Stimulated activated naive CD8-positive, alpha-beta T cell treated with anti-CD3 and anti-CD28 coated beads, Interleukin-15, amount 100 ng/mL, for 72 hours (primary cell): ENCODE measurements around the gene GFPT2.

Experiments used
- ATAC-seq: fragments of 150-1000 bp; cut with Tn5 transposase; 2 replicates; pipeline ENCODE4 v1.10.0; 2021; ENCODE audit warnings: mild to moderate bottlenecking, moderate library complexity
- DNase-seq, 2 donors: peaks; one replicate each; pipeline ENCODE4 v3.0.0; 2021 to 2022
- H3K27ac Mint-ChIP-seq, 2 donors: one replicate each; pipeline ENCODE4 v1.8.0; 2022; ENCODE audit warnings: mild to moderate bottlenecking in 2 of 2, mixed read lengths in 2 of 2, moderate library complexity in 2 of 2
- H3K27me3 Mint-ChIP-seq: one replicate; pipeline ENCODE4 v1.8.0; 2022; ENCODE audit warnings: mixed read lengths
- H3K4me1 Mint-ChIP-seq: one replicate; pipeline ENCODE4 v1.8.0; 2022; ENCODE audit warnings: mild to moderate bottlenecking, mixed read lengths
- H3K4me3 Mint-ChIP-seq, 2 donors: one replicate each; pipeline ENCODE4 v1.8.0; 2022; ENCODE audit warnings: mild to moderate bottlenecking in 2 of 2, mixed read lengths in 2 of 2, moderate library complexity in 1 of 2
- H3K9me3 Mint-ChIP-seq, 2 donors: one replicate each; pipeline ENCODE4 v1.8.0; 2022; ENCODE audit warnings: mixed read lengths in 2 of 2

The GFPT2 gene

DNA sequence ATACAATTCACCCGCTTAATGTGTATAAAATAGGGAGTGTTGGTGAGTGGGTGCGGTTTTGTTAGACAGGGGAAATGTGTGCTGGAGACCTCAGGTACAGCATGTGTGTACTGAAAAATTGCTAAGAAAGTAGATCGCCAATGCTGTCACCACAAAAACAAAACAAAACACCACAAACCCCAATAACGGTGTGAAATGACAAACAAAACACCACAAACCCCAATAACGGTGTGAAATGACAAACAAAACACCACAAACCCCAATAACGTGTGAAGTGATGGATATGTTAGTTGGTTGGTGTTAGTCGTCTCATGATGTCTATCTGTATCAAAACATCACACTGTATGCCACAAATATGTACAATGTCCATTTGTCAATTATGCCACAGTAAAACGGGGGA lies 14.2 kb upstream of the GFPT2 start:
- Mint-ChIP-seq H3K4me1 (no peaks in the 10 kb centered on the region), H3K9me3 (no peaks in the 10 kb centered on the region), H3K27ac (no peak overlapping the region), H3K4me3 (no peak overlapping the region), H3K27me3 (no peaks in the 10 kb centered on the region)
- no peak for DNase-seq
- no peak for ATAC-seq

DNA sequence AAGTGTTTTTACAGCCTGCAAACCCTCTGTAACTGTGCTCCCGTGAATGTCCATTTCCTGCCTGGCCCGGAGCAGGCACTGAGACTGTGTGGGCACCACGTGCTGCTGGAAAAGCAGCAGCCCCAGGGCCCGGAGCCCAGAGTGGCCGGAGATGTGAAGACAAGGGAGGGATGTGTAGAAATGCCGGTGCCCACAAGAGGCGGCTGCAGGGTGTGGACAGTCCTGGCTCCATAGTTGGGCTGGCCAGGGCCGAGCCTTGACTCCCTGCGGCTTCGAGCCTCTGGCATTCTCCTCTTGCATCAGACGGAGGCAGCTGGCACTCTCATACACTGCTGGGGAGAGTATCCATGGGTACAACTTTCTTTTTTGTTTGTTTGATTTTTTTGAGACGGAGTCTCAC lies 13.2 kb upstream of the GFPT2 start:
- no peaks in the 10 kb centered on the region for H3K4me1 Mint-ChIP-seq
- no peak for ATAC-seq

DNA sequence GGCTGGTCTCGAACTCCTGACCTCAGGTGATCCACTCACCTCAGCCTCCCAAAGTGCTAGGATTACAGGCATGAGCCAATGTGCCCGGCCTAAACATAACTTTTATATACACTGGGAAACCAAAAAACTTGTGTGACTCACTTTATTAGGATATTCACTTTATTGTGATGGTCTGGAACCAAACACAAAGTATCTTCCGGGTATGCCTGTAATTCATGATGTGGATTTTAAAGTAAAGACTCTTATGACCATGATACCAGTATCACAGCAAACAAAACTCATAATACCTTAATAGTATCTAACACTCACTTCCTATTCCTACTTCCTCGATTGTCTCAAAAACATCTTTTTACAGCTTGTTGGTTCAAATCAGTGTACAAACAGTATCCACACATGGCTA lies 12.7 kb upstream of the GFPT2 start:
- ATAC-seq (no peak), DNase-seq (no peak)
- Mint-ChIP-seq H3K4me1 (no peaks in the 10 kb centered on the region), H3K27ac (no peak overlapping the region), H3K9me3 (no peaks in the 10 kb centered on the region), H3K27me3 (no peaks in the 10 kb centered on the region), H3K4me3 (no peak overlapping the region)

More for the DNA sequence above, 13.2 kb upstream of the GFPT2 start:
- Mint-ChIP-seq H3K9me3 (no peaks in the 10 kb centered on the region), H3K4me3 (no peak overlapping the region), H3K27me3 (no peaks in the 10 kb centered on the region), H3K27ac (no peak overlapping the region)
- no peak for DNase-seq

DNA sequence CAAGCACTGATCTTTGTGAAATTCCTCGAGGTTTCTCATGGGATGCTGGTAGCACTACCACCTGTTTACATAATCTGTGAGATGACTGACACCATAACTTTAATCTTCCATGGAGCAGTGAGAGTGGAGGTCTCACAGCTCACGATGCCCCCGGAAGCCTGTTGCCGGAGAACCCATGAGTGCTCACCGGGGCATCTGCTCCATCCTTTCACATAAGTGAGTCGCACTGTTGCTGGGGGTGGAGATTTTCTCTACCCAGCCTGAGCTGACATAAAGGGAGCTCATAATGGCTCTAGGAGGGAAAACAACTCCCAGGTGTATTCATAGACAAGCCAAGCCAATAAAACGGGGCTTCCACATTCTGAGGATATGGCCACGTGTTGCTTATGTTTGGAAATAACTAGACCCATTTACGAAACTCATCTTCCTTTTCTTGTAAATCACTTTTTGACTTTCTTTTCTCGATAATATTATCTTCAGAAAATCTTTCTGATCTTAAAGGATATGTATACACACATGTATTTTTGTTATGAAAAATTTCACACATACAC lies 11.2 kb upstream of the GFPT2 start:
- Mint-ChIP-seq H3K9me3 (no peaks in the 10 kb centered on the region), H3K27ac (peak overlapping the region in 1 of 2 donors; percentile 39), H3K27me3 (no peaks in the 10 kb centered on the region), H3K4me3 (no peak overlapping the region), H3K4me1 (no peaks in the 10 kb centered on the region)
- no peak for ATAC-seq
- DNase-seq: no peak

DNA sequence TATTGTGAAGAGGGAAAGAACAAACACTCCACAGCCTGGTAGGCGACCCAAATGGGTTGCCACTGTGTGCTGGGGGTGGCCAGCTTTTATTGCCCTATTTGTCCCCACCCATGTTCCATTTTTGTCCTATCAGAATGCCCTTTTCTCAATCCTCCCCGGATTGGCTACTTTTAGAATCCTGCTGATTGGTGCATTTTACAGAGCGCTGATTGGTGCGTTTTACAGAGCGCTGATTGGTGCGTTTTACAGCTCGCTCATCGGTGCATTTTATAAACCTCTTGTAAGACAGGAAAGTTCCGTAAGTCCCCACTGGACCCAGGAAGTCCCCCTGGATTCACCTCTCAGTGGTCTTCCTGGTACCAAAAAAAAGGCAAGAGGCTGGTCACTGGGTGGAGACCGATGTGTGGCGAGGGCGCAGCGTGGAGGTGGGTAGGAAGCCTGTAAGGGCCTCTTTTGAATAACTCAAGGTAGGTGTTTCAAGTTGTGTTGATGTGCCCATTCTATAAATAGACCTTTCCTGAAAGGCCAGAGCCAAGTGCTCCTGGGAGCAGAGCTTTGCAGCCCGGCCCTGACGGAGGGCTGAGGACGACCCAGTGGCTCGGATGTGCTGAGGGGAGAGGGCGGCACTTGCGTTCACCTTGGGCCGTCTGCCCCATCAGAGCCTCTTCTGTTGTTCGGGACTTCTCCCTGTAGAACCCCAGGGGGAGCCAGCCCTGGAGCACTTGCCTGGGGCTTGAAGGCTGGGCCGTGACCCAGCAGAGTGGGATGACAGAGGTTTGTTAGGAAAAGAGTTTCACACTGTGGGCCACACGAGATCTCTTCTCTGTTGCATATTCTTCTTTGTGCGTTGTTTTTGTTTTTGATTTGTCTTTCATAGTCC lies 7.2 kb upstream of the GFPT2 start:
- no peak for ATAC-seq
- peaks cover 21% of the 10 kb centered on the region for H3K27me3 Mint-ChIP-seq
- no peak for DNase-seq
- no peaks in the 10 kb centered on the region for H3K4me1 Mint-ChIP-seq
- no peaks in the 10 kb centered on the region for H3K9me3 Mint-ChIP-seq
- no peak overlapping the region for H3K27ac Mint-ChIP-seq
- no peak overlapping the region for H3K4me3 Mint-ChIP-seq

DNA sequence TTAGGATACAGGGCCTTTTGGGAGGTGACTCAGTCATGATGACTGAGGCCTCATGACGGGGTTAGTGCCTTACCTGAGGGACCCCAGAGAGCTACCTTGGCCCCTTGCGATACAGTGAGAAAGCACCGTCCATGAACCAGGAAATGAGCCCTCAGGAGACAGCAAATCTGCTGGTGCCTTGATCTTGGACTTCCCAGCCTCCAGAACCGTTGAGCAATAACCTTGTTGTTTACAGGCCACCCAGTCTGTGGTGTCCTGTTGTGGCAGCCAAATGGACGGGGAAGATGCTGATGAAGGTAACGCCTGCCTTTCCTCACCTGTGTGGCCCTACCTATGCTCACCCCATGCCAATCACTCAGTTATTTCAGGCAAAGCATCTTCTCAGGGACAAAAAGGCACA lies 5.6 kb upstream of the GFPT2 start:
- DNase-seq: no peak
- no peak overlapping the region for H3K27ac Mint-ChIP-seq

DNA sequence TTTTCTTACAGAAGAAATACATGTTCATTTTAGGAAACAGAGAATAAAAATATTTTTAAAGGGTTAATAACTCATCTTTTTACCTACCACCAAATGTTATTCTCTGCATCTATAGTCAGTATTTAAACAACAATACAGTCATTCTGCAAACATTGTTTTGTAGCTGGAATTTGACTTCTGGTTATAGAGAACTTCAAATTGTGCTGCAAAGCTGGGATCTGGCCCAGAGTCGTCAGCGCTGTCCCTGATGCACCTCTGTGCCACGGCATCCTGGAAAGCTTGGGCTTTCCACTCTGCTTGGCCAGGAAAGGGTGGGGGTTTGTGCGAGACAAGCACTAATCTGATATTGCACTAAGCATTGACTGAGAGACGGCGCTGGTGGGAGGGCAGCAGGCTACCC lies 5.0 kb upstream of the GFPT2 start:
- Mint-ChIP-seq H3K27me3 (peaks cover 41% of the 10 kb centered on the region), H3K4me1 (peaks cover 13% of the 10 kb centered on the region), H3K4me3 (no peak overlapping the region), H3K27ac (no peak overlapping the region), H3K9me3 (no peaks in the 10 kb centered on the region)
- no peak for DNase-seq
- ATAC-seq: no peak

More for the DNA sequence above, 5.6 kb upstream of the GFPT2 start:
- H3K4me1 Mint-ChIP-seq: peaks cover 11% of the 10 kb centered on the region
- no peaks in the 10 kb centered on the region for H3K9me3 Mint-ChIP-seq
- H3K4me3 Mint-ChIP-seq: no peak overlapping the region
- no peak for ATAC-seq
- H3K27me3 Mint-ChIP-seq: peaks cover 38% of the 10 kb centered on the region

DNA sequence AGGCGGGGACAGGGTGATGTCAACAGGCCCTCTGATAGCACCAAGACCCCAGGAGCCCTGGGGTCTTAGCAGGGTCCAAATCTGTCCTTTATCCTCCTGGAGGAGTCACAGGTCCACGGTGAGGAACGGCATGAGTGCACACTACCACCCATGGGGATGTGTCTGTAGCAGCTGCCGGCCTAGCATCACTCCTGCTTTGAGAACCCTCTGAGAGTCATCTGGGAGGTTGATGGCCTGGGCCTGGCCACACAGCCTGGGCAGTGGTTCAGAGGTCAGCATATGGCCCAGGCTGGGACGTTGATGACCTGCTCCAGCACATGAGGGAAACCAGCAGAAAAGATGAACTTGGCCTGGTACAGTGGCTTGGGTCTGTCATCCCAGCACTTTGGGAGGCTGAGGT lies 1.8 kb upstream of the GFPT2 start:
- Mint-ChIP-seq H3K27me3 (peaks cover 66% of the 10 kb centered on the region), H3K27ac (no peak overlapping the region), H3K4me3 (no peak overlapping the region), H3K9me3 (no peaks in the 10 kb centered on the region), H3K4me1 (peaks cover 13% of the 10 kb centered on the region)
- no peak for ATAC-seq
- no peak for DNase-seq

DNA sequence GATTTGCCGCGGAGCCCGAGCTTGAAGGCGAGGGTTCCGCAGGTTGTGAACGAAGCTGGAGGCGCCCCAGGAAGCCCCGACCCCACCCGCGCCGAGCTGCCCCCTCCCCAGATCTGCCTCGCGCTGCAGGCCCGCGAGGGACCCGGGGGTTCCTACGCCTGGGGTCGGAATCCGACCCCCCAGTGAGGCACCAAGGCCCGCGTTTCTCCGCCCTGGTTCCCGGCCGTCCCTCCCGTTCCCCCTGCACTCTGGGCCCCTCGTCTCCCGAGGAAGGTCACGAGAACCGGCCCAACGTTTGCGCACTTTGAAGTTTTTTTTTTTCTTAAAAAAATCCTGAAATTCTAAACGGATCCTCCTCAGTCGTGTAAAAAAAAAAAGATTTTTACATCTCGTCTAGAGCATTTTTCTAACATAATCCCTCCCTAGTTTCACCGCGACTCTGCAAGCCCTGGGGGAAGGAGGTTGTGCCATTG lies 880 bp upstream of the GFPT2 start:
- Mint-ChIP-seq H3K9me3 (no peaks in the 10 kb centered on the region), H3K4me3 (peak overlapping the region; percentile 72 to 75), H3K4me1 (peaks cover 13% of the 10 kb centered on the region), H3K27me3 (peaks cover 71% of the 10 kb centered on the region), H3K27ac (peak overlapping the region in 1 of 2 donors; percentile 28)
- DNase-seq (no peak), ATAC-seq (no peak)

DNA sequence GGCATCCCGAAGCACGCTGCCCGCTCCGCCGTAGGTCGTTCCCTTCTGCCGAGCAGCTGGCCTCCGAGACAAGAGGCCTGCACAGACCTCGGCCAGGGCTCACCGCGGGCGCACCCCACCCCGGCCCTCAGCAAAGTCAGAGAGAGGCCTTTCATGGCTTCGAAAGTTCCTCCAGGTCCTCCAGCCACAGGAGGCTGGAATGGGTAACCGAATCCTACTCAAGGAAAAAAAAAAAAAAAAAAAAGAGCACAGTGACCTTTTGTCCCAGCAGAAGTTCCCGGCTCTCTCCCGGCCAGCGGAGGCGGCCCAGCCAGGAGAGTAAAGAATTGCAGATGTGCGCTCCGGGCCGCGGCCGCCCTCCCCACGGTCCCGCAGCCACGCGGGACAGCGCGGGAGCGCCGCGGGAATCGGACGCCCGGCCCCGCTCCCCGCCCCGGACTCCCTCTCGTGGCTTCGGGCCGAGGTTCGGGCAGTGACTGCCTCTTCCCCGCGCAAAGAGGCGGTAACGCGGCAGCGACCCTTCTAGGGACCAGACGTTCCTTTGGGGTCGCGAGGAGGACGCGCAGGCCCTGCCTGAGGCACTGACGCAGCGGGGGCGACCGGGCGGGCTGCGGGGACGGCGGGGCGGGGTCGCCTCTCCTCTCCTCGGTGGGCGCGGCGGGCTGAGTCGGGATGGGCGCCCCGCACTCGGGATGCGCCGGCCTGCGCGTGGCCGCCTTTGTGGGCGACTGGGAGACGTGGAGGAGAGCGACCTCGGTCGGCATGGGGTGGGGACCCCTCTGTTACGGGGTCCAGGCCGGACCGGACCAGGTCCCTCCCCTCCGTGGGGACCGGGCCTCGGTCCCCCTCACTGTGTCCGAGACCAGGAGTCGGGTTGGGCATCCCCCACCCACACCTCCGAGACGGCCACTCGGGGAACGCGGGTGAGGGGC lies 754 bp downstream of the GFPT2 start:
- DNase-seq (peak in 1 of 2 donors; percentile 12), ATAC-seq (peak; percentile 29)
- peak overlapping the region; percentile 44 to 71 for H3K4me3 Mint-ChIP-seq
- peaks cover 71% of the 10 kb centered on the region for H3K27me3 Mint-ChIP-seq
- H3K9me3 Mint-ChIP-seq: no peaks in the 10 kb centered on the region
- H3K4me1 Mint-ChIP-seq: peaks cover 13% of the 10 kb centered on the region
- no peak overlapping the region for H3K27ac Mint-ChIP-seq

DNA sequence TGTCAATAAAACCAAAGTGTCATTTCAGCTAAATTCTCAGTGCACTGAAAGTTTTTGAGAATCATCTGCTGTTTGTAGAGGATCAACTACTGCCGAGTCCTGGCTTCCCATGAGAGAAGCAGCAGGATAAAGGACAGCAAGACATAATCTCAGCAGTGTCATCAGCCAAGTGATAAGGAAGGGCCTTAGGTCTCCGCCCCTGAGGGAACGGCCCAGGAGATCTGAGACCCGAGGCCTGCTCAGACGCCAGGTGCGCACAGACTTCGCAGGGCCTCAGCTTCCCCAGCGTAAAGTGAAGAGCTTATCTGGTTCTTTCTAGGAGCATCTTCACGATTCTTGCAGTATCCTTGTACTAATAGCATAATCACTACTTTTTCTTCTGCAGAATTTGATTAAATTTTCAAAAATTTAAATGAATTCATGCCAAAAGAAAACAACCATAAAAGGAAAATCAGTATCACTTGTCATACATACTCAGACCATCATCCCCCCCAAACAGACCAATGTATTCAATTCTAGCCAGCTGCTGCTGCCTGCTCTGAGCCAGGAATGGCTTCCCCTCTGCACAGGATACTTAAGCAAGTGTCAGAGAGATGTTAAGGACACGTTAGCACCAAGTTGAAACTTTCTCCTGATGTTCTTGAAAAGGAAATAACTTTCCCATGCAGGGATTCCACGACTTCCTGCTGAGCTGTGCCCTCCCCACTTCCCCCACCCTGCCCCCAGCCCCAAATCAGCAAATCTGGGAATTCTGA lies 2.2 kb downstream of the GFPT2 start:
- Mint-ChIP-seq H3K4me3 (no peak overlapping the region), H3K4me1 (peaks cover 13% of the 10 kb centered on the region), H3K9me3 (no peaks in the 10 kb centered on the region), H3K27me3 (peaks cover 66% of the 10 kb centered on the region), H3K27ac (no peak overlapping the region)
- ATAC-seq: no peak
- DNase-seq: no peak

DNA sequence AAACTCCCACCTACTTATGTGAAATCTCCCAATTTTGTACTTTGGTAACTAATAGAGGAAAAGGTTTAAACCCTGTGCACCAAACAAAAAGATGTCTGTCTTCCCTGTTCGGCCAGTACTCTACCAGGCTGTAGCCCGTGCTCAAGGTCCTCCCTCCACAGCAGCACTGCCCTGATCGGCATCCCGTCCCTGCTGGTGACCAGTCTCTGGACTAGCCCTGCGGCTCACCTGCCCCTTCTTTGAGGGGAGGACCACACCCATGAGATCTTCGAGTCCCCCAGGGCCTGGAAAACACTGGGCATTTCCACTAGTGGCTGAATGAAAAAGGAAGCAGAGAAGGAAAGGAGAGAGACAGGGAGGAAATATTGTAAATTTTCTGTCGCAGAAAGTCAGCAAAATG lies 2.8 kb downstream of the GFPT2 start:
- no peaks in the 10 kb centered on the region for H3K9me3 Mint-ChIP-seq
- H3K27me3 Mint-ChIP-seq: peaks cover 63% of the 10 kb centered on the region
- DNase-seq (no peak), ATAC-seq (no peak)
- H3K4me1 Mint-ChIP-seq: peaks cover 13% of the 10 kb centered on the region
- H3K4me3 Mint-ChIP-seq: no peak overlapping the region
- no peak overlapping the region for H3K27ac Mint-ChIP-seq

DNA sequence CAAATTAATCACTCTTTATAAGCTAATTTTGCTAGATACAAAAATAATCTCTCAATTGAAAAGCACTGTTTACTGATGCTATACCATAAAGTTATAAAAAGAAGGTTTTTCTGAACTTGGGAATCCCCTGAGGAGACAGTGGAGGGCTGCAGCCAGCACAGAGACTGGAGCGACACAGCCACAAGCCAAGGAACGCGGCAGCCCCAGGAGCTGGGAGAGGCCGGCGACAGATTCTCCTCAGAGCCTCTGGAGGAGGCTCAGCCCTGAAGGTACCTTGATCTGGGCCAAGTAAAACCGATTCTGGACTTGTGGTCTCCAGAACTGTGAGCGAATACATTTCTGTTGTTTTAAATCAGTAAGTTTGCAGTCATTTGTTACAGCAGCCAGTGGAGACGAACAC lies 3.7 kb downstream of the GFPT2 start:
- H3K27ac Mint-ChIP-seq: no peak overlapping the region
- DNase-seq: no peak

DNA sequence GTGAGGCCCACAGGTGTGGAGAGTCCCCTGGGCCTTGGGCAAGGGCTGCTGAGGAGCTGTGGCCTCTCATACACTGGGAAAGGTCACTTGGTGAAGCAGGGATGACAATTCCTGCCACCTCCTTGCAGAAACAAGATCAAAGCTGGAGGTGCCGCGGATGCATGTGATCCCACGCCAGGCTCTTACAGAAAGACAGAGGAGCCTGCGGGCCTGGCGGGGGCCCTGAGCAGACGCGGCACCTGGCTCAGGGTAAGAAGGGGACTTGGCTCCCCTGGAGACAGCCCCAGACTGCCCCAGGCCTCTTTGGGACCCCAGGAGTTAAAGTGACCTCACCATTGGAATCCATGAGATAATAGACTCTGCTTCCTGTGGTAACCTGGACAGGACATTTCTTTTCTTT lies 4.8 kb downstream of the GFPT2 start:
- H3K4me1 Mint-ChIP-seq: no peaks in the 10 kb centered on the region
- H3K27ac Mint-ChIP-seq: no peak overlapping the region
- no peaks in the 10 kb centered on the region for H3K9me3 Mint-ChIP-seq
- H3K27me3 Mint-ChIP-seq: peaks cover 53% of the 10 kb centered on the region
- H3K4me3 Mint-ChIP-seq: no peak overlapping the region
- ATAC-seq: no peak
- no peak for DNase-seq

More for the DNA sequence above, 3.7 kb downstream of the GFPT2 start:
- Mint-ChIP-seq H3K4me1 (peaks cover 10% of the 10 kb centered on the region), H3K4me3 (no peak overlapping the region), H3K9me3 (no peaks in the 10 kb centered on the region), H3K27me3 (peaks cover 54% of the 10 kb centered on the region)
- no peak for ATAC-seq

DNA sequence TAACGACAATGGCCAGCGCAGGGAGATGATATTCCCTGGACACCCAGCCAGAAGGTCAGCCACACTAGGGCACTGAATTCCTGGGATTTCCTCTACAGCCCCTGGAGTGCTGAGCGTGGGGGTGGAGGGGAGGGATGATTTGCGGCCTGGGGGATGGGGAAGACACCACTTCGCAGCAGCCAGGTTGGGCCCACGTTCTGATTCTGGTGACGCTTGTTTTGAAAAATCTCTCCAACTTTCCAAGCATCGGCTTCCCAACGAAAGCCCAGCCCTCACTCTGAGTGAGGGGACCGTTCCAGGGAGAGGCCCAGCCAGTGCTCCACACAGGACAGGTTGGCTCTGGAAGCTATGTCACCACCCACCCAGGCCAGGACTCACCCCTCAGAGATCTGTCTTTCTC lies 5.4 kb downstream of the GFPT2 start:
- no peaks in the 10 kb centered on the region for H3K9me3 Mint-ChIP-seq
- no peak overlapping the region for H3K27ac Mint-ChIP-seq
- H3K4me1 Mint-ChIP-seq: peaks cover 3% of the 10 kb centered on the region
- H3K27me3 Mint-ChIP-seq: peaks cover 60% of the 10 kb centered on the region
- DNase-seq: no peak
- H3K4me3 Mint-ChIP-seq: no peak overlapping the region
- no peak for ATAC-seq
